ENCODE data around the gene ADORA2A. TPM values are rescaled to one million over a fixed set of nuclear protein-coding genes. Genes with fewer than 3 reads are reported as not detected.

Gene ADORA2A
- total RNA-seq, 1 donor = 0.45 TPM

DNA sequence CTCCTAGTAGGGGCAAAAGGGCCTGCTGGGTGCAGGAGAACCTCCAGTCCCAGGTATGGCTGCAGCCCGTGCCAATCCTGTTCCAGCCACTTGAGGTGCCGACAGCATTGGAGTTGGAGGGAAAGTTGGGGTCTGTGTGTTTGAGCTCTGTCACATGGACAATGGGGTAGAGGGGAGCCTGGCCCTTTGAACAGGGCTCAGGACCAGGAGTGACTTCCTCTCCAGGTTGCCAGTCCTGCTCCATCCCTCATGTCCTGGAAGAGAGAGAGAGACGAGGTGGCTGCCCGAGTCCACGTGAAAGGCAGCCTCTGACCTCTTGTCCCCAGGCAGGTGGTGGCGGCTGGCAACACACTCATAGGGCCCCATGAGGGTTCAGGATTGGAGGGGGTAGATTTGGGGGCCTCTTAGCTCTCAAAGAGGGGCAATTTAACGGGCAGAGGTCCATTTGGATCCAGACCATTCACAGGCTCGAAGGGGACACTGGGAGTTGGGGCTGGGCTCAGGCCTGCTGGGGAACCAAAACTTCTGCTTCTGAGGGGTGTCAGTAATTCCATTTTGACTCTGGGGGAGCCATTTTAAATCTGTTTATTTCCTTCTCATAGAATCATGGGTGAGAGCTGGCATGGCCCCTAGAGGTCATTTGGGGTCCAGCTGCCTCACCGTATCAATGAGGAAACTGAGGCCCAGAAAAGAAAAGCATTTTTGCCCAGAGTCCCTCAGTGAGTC, 4.1 kb downstream of the ADORA2A start:
- TF ChIP-seq, protein P1, sequence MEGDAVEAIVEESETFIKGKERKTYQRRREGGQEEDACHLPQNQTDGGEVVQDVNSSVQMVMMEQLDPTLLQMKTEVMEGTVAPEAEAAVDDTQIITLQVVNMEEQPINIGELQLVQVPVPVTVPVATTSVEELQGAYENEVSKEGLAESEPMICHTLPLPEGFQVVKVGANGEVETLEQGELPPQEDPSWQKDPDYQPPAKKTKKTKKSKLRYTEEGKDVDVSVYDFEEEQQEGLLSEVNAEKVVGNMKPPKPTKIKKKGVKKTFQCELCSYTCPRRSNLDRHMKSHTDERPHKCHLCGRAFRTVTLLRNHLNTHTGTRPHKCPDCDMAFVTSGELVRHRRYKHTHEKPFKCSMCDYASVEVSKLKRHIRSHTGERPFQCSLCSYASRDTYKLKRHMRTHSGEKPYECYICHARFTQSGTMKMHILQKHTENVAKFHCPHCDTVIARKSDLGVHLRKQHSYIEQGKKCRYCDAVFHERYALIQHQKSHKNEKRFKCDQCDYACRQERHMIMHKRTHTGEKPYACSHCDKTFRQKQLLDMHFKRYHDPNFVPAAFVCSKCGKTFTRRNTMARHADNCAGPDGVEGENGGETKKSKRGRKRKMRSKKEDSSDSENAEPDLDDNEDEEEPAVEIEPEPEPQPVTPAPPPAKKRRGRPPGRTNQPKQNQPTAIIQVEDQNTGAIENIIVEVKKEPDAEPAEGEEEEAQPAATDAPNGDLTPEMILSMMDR (IDR thresholded peaks at IDR 0.05; ENCODE audit: insufficient read depth, low read length) = no peak
- no peak overlapping the region for H3K4me3 ChIP-seq (ENCODE audit: low read depth, low read length)
- DNase-seq (ENCODE audit: low read depth) = no peak

DNA sequence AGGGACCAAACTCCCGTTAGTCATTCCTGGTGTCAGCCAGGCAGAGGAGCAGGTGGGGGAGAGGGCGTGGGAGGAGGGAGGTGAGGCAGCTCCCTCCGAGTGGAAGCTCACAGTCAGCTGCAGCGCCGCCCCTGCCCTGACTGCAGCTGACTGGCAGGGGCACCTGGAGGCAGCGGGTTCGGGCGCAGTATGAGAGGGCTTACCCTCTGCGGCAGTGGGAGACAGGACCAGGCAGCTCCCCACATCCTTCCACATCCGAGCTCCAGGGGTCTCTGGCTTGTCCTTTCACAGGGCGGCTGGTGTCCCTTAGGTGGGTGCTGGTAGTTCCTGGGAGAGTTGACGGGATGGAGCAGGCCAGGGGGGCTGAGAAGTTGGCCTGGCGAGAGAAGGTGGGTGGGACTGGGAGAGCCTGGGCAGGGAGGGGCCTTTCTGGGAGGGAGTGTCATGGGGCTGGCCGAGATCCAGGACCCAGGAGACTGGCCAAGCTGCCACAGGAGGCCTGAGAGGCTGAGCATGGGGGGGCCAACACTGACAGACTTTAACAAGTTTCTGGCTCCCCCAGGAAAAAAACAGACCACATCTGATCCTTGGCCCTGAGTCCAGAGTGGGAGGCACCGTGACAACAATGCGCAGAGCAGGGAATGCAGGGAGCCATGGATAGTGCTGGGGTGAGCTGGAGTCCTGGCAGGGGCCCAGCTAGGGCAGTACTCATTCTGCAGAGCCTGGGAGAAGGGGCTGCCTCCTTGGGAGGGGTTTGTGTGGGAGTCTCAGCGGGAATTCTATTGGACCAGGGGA, 4.9 kb downstream of the ADORA2A start:
- TF ChIP-seq, protein P1 (IDR thresholded peaks at IDR 0.05; ENCODE audit: insufficient read depth, low read length) = no peak
- DNase-seq (ENCODE audit: low read depth) = peak; percentile 83
- no peak overlapping the region for H3K4me3 ChIP-seq (ENCODE audit: low read depth, low read length)

DNA sequence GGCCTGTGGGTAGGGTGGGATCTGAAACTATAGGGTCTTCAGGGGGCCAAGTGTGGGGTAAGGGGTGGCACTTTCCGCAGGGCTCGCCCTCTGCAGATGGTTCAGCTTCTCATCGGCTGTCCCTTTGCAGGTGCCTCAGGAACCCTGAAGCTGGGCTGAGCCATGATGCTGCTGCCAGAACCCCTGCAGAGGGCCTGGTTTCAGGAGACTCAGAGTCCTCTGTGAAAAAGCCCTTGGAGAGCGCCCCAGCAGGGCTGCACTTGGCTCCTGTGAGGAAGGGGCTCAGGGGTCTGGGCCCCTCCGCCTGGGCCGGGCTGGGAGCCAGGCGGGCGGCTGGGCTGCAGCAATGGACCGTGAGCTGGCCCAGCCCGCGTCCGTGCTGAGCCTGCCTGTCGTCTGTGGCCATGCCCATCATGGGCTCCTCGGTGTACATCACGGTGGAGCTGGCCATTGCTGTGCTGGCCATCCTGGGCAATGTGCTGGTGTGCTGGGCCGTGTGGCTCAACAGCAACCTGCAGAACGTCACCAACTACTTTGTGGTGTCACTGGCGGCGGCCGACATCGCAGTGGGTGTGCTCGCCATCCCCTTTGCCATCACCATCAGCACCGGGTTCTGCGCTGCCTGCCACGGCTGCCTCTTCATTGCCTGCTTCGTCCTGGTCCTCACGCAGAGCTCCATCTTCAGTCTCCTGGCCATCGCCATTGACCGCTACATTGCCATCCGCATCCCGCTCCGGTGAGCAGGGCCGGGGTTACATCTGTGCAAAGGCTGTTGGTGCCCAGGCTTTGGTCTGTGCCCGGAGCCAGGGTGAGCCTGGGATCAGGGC, 5.8 kb downstream of the ADORA2A start:
- TF ChIP-seq, protein P1 (IDR thresholded peaks at IDR 0.05; ENCODE audit: insufficient read depth, low read length) = no peak
- H3K4me3 ChIP-seq (ENCODE audit: low read depth, low read length) = no peak overlapping the region
- no peak for DNase-seq (ENCODE audit: low read depth)

DNA sequence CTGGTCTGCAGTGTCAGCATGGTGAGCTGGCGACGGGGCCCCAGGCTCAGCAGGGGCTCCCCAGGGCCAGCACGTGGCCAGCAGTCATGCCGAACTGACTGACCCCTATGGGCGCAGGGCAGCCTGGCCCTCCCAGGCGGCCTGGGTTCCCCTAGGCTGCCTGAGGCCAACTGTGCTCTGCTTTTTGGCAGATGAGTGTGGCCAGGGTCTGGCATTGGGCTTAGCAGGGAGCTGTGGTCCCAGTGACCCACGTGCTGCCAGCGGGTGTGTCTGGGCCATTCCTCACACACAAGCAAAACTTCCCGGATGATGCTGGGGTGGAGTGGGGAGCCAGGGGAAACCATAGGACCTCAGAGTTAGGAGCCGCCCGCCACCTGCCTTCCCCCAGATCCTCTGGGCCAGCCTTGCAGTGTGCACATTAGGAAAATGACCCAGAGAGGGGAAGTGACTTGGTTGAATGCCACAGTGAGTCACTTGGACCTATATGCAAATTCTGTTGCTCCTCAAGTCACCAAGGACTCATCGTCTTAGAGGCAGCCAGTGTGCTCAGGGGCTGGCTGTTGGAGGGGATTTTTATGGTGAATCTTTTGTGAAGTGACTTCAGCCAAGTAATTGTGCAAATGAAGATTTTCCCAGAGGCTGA, 6.5 kb downstream of the ADORA2A start:
- no peak overlapping the region for H3K4me3 ChIP-seq (ENCODE audit: low read depth, low read length)
- peak; percentile 62 for DNase-seq (ENCODE audit: low read depth)
- TF ChIP-seq, protein P1 (IDR thresholded peaks at IDR 0.05; ENCODE audit: insufficient read depth, low read length) = no peak

DNA sequence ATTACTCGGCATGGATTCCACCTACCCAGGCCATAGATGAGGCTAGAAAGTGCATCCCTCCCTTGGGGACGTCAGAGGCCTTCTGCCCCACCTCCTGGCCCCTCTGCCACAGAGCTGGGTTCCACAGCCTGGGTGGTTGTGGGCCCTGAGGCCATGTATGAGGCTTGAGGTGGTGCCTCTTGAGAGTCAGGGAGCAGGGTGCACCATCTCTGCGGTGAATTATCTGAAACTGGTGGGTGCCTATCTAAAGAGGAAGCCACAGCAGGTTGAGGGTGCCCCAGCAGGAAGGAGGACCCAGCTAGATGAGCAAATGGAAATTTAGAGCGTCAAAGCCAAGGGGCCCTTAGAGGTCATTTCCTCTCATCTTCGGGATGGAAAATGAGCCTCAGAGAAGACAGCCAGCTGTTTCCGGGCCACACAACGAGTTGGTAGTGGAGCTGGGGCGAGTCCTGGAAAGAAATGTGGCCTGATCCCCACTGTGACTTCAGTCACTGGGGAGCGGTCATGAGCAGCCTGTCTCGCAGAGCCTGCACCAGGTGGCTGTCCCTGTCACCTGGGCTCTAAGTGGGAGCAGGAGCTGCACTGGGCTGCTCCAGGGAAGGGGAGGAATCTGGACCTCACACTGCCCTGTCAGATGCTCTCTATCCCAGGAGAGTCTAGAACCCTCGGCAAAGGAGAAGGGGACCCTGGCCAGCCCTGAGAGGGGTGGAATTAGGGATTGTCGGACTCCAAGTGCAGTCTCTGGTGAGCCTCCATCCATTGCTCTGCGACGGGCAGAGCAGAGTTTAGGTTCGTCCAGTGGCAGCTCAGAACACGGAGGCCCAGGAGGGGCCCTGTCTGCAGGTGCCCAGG, 7.3 kb downstream of the ADORA2A start:
- peak; percentile 33 for DNase-seq (ENCODE audit: low read depth)
- no peak overlapping the region for H3K4me3 ChIP-seq (ENCODE audit: low read depth, low read length)
- TF ChIP-seq, protein P1 (IDR thresholded peaks at IDR 0.05; ENCODE audit: insufficient read depth, low read length) = no peak

Data from fibroblast of the aortic adventitia (primary cell).